GM12878 (cell line): Measurements from ENCODE around the gene ABL2. TPM values are rescaled to one million over a fixed set of nuclear protein-coding genes. Genes with fewer than 3 reads are reported as not detected.

ENCODE experiments used
- ATAC-seq: fragments of 200-7000 bp; cut with Tn5 transposase; 3 replicates; pipeline ENCODE4 v1.9.1; 2020; ENCODE audit warnings: mild to moderate bottlenecking, moderate library complexity
- BruUV-seq: library from RNA; stranded (reverse); fragments of 400-500 nt; replicated peaks from 2 replicates; lab custom pipeline; 2021; lab: Mats Ljungman, UMichigan
- CTCF ChIA-PET: fragments of 300-600 bp; sonication (Branson Sonifier 250); formaldehyde crosslinking; extraction: SDS; loops from one replicate; lab custom pipeline; 2021; ENCODE audit warnings: inconsistent platforms; lab: Yijun Ruan, JAX
- POLR2A ChIA-PET: fragments of 350-600 bp; formaldehyde crosslinking; extraction: SDS; loops from one replicate; lab custom pipeline; 2021; ENCODE audit warnings: inconsistent platforms; lab: Charles Lee
- RAD21 ChIA-PET: fragments of 300-600 bp; sonication (Branson Sonifier 250); formaldehyde crosslinking; loops from one replicate; lab custom pipeline; 2023; ENCODE audit warnings: antibody characterized with exemption; ENCODE audit not compliant: unreplicated experiment; lab: Charles Lee
- SMC1A ChIA-PET: fragments of 300-600 bp; sonication (Branson Sonifier 250); formaldehyde crosslinking; loops from one replicate; lab custom pipeline; 2023; ENCODE audit not compliant: unreplicated experiment, uncharacterized antibody; lab: Charles Lee
- DNase-seq: peaks from one replicate; pipeline ENCODE4 v3.0.0-alpha.2; 2011; ENCODE audit warnings: low read depth, low spot score
- FAIRE-seq: peaks from 3 replicates; lab custom pipeline; 2011; peaks lifted over from hg19 to GRCh38; lab: Jason Lieb, UNC
- H2AFZ ChIP-seq: 2 replicates; pipeline ENCODE4 v1.6.0; 2011; ENCODE audit warnings: low read depth, low read length, control low read depth; ENCODE audit not compliant: control insufficient read depth
- H3K27ac ChIP-seq: 2 replicates; pipeline ENCODE4 v1.5.1; 2011; ENCODE audit warnings: control low read depth; ENCODE audit not compliant: control insufficient read depth, insufficient read depth
- H3K27me3 ChIP-seq, 2 experiments: replicated peaks in 1 of 2; 2 replicates each; pipeline versions ENCODE4 v1.6.0 to v1.6.1; 2011; ENCODE audit warnings: low read length in 1 of 2; ENCODE audit not compliant: control insufficient read depth in 2 of 2, insufficient read depth in 2 of 2
- H3K36me3 ChIP-seq, 2 experiments: 2 replicates each; pipeline ENCODE4 v1.5.1; 2011; ENCODE audit warnings: low read length in 1 of 2; ENCODE audit not compliant: control insufficient read depth in 2 of 2, insufficient read depth in 2 of 2
- H3K4me1 ChIP-seq: 2 replicates; pipeline ENCODE4 v1.6.1; 2011; ENCODE audit warnings: mild to moderate bottlenecking, low read length, moderate library complexity, mixed read lengths; ENCODE audit not compliant: control insufficient read depth, insufficient read depth
- H3K4me2 ChIP-seq: 2 replicates; pipeline ENCODE4 v1.6.0; 2011; ENCODE audit warnings: control low read depth; ENCODE audit not compliant: control insufficient read depth, insufficient read depth
- H3K4me3 ChIP-seq: fragments of 200-600 bp; sonication (generic); 2 replicates; pipeline ENCODE4 v1.5.1; 2016
- H3K79me2 ChIP-seq: 2 replicates; pipeline ENCODE4 v1.6.0; 2011; ENCODE audit warnings: low read length; ENCODE audit not compliant: control insufficient read depth, insufficient read depth
- H3K9ac ChIP-seq: 2 replicates; pipeline ENCODE4 v1.8.0; 2011; ENCODE audit warnings: low read length, control low read depth, mixed read lengths; ENCODE audit not compliant: control insufficient read depth, insufficient read depth
- H3K9me3 ChIP-seq: replicated peaks from 3 replicates; pipeline ENCODE4 v1.5.1; 2011; ENCODE audit warnings: mild to moderate bottlenecking, low read length; ENCODE audit not compliant: control insufficient read depth, insufficient read depth
- H4K20me1 ChIP-seq: 2 replicates; pipeline ENCODE4 v1.6.0; 2011; ENCODE audit not compliant: control insufficient read depth, insufficient read depth
- BMI1 ChIP-seq: fragments of 450-650 bp; IDR thresholded peaks from 2 replicates; pipeline ENCODE4 v1.6.1; 2016; ENCODE audit warnings: mild to moderate bottlenecking, moderate library complexity, borderline replicate concordance
- CHD2 ChIP-seq: IDR thresholded peaks from 2 replicates; pipeline ENCODE4 v1.6.1; 2011; ENCODE audit warnings: low read depth, low read length, improper control_type of control experiment, borderline replicate concordance
- E2F4 ChIP-seq: IDR thresholded peaks from 2 replicates; pipeline ENCODE4 v1.6.1; 2012; ENCODE audit warnings: low read depth, low read length, improper control_type of control experiment
- E4F1 ChIP-seq: fragments of 450-650 bp; IDR thresholded peaks from 2 replicates; pipeline ENCODE4 v1.6.1; 2018; ENCODE audit warnings: borderline replicate concordance, mild to moderate bottlenecking; ENCODE audit not compliant: partially characterized antibody
- HCFC1 ChIP-seq: fragments of 150-350 bp; IDR thresholded peaks from 2 replicates; pipeline ENCODE4 v1.6.1; 2014; ENCODE audit warnings: low read length
- MTA3 ChIP-seq: IDR thresholded peaks from 2 replicates; pipeline ENCODE4 v1.6.1; 2012; ENCODE audit warnings: low read length, inconsistent platforms, borderline replicate concordance
- NR2C1 ChIP-seq: fragments of 450-650 bp; IDR thresholded peaks from 2 replicates; pipeline ENCODE4 v1.6.1; 2017; ENCODE audit warnings: antibody characterized with exemption, mild to moderate bottlenecking, moderate library complexity
- PAX5 ChIP-seq: IDR thresholded peaks from 2 replicates; pipeline ENCODE4 v1.6.1; 2011; ENCODE audit warnings: low read depth, low read length, borderline replicate concordance
- POLR2AphosphoS2 ChIP-seq: IDR thresholded peaks from 2 replicates; pipeline ENCODE4 v1.6.1; 2011; ENCODE audit warnings: low read depth, mild to moderate bottlenecking, low read length, improper control_type of control experiment, moderate library complexity
- RB1 ChIP-seq: fragments of 450-650 bp; formaldehyde crosslinking; IDR thresholded peaks from 2 replicates; pipeline ENCODE4 v1.6.1; 2017; ENCODE audit warnings: mild to moderate bottlenecking, borderline replicate concordance
- RELB ChIP-seq: fragments of 450-650 bp; IDR thresholded peaks from 2 replicates; pipeline ENCODE4 v1.6.1; 2017; ENCODE audit warnings: low read depth, mild to moderate bottlenecking, moderate library complexity
- SMAD5 ChIP-seq: IDR thresholded peaks from 2 replicates; pipeline ENCODE4 v1.6.1; 2016; ENCODE audit warnings: antibody characterized with exemption, low read depth
- SRF ChIP-seq, 2 experiments: IDR thresholded peaks; 2 replicates each; pipeline ENCODE4 v1.6.1; 2011; ENCODE audit warnings: low read depth in 2 of 2, low read length in 2 of 2, mild to moderate bottlenecking in 1 of 2, moderate library complexity in 1 of 2
- SUPT20H ChIP-seq: IDR thresholded peaks from 2 replicates; pipeline ENCODE4 v1.6.1; 2011; ENCODE audit warnings: low read depth, mild to moderate bottlenecking, low read length, moderate library complexity, borderline replicate concordance; ENCODE audit not compliant: control insufficient read depth
- WGBS: methylation state at CpG from one replicate; pipeline ENCODE4 v1.1.6; 2016; ENCODE audit warnings: low lambda C conversion rate; ENCODE audit not compliant: insufficient replicate concordance, insufficient coverage; ENCODE audit errors: missing lambda C conversion rate; 5-methylcytosine and 5-hydroxymethylcytosine counted together
- in situ Hi-C: fragments of 300-500 bp; cut with MboI; formaldehyde crosslinking; loops from 9 replicates; pipeline ENCODE4 v1.14.3; 2018; ENCODE audit warnings: mixed read lengths
- intact Hi-C: fragments of 100-400 bp; cut with micrococcal nuclease; formaldehyde crosslinking; loops from one replicate; pipeline ENCODE4 v1.14.2; 2022; ENCODE audit not compliant: unreplicated experiment
- polyA plus RNA-seq, 11 experiments: library from polyadenylated mRNA; depleted of rRNA in 4 of 11; unstranded in 6 of 11; stranded (reverse) in 5 of 11; fragments of >200 nt; fragmentation: Nextera tagmentation in 4 of 11; fragmentation: Illumina TruSeq in 1 of 11; extraction: Ambion mirVana in 4 of 11; extraction: Trizol in 1 of 11; gene quantifications; 1 replicate in 1 of 11; 2 replicates in 10 of 11; pipeline versions ENCODE4 v1.2.1 to v1.2.3, GENCODE V29; 2011 to 2016; ENCODE audit warnings: inconsistent platforms in 2 of 11, missing spikeins in 2 of 11, low read depth in 1 of 11
- total RNA-seq, 4 experiments: library from RNA; depleted of rRNA in 3 of 4; stranded (reverse); fragments of >200 nt in 3 of 4; fragmentation: Illumina TruSeq in 1 of 4; extraction: Trizol in 1 of 4; gene quantifications; 2 replicates each; pipeline versions ENCODE4 v1.2.1 to v1.2.3, GENCODE V29; 2013 to 2021

The ABL2 gene
- total and polyA plus RNA-seq, 10 of the 15 experiments (the other 5 are each of a cell fraction or from before 2014, with no cell fraction given) = 0.57 to 9.4 (median 3.6) TPM

GRCh38 chr1:179095924-179096323 is 133.6 kb downstream of the ABL2 start:
- Histone ChIP-seq H3K9me3 (no peaks in the 10 kb centered on the region), H3K36me3 (peaks cover 26 to 30% of the 10 kb centered on the region in 2 experiments), H3K9ac (no peak overlapping the region), H3K4me3 (no peak overlapping the region), H3K27ac (no peak overlapping the region), H3K27me3 (no peaks in the 10 kb centered on the region), H3K79me2 (no peaks in the 10 kb centered on the region; the same call in 1 of the 2 replicates), H3K4me2 (no peak overlapping the region), H2AFZ (no peak overlapping the region), H4K20me1 (no peaks in the 10 kb centered on the region), H3K4me1 (no peaks in the 10 kb centered on the region)
- BruUV-seq = no TSS peak
- ChIA-PET RAD21 (no interaction called here), SMC1A (interaction anchor here (1.4 kb wide), 1 partner anchor 10 kb away, joined by 4 read pairs; no protein-coding TSS in a partner anchor), CTCF (interaction anchor here (1.2 kb wide), 1 partner anchor 10 kb away, joined by 5 read pairs; no protein-coding TSS in a partner anchor), POLR2A (no interaction called here)
- no peak for ATAC-seq
- intact Hi-C loops = no loop called here
- TF ChIP-seq RB1 (no peak), RELB (no peak), POLR2AphosphoS2 (no peak), E2F4 (no peak), BMI1 (no peak), CHD2 (no peak), SRF (IDR thresholded peaks at IDR 0.05; ENCODE audit: low read depth in 2 of 2, low read length in 2 of 2) (no peak), E4F1 (no peak), SUPT20H (no peak), NR2C1 (no peak), MTA3 (no peak), SMAD5 (no peak), PAX5 (no peak), HCFC1 (no peak)
- in situ Hi-C loops = loop anchor here (25.0 kb wide), 1 partner anchor 716 kb away; no protein-coding TSS in a partner anchor
- no peak for DNase-seq
- FAIRE-seq = no peak
- 83% methylated on average over 3 of the region's 3 CpGs for WGBS
